Right atrium auricular region (tissue), 2 donors: ENCODE results near the gene SCN1A. TPM values are rescaled to one million over a fixed set of nuclear protein-coding genes. Genes with fewer than 3 reads are reported as not detected.

Source experiments
- DNase-seq: peaks from one replicate; pipeline ENCODE4 v3.0.0-alpha.2; 2019; ENCODE audit warnings: low spot score
- H3K27ac ChIP-seq, 2 donors: fragments of 200-600 bp; sonication (generic); 1 replicate in 1 of 2; 2 replicates in 1 of 2; pipeline ENCODE4 v1.5.1; 2016 to 2019
- H3K27me3 ChIP-seq, 2 donors: fragments of 200-600 bp; sonication (generic); one replicate each; pipeline versions ENCODE4 v1.5.1 to v1.6.0; 2017 to 2019
- H3K36me3 ChIP-seq: fragments of 200-600 bp; sonication (generic); one replicate; pipeline ENCODE4 v1.5.1; 2016
- H3K4me1 ChIP-seq, 2 donors: fragments of 200-600 bp; sonication (generic); one replicate each; pipeline versions ENCODE4 v1.5.1 to v1.6.0; 2017 to 2019
- H3K4me3 ChIP-seq, 2 donors: fragments of 200-600 bp; sonication (generic); 1 replicate in 1 of 2; 2 replicates in 1 of 2; pipeline ENCODE4 v1.5.1; 2017 to 2019; ENCODE audit warnings: mild to moderate bottlenecking in 1 of 2, moderate library complexity in 1 of 2
- H3K9me3 ChIP-seq, 2 donors: fragments of 200-600 bp; sonication (generic); one replicate each; pipeline ENCODE4 v1.5.1; 2019
- total RNA-seq, 2 donors: library from RNA; depleted of rRNA; stranded (reverse); fragments of >200 nt; gene quantifications; one replicate each; pipeline ENCODE4 v1.1.0, GENCODE V29; 2016
- TF ChIP-seq, protein P1 (sequence below), 2 donors: fragments of 200-600 bp; sonication (generic); IDR thresholded peaks; one replicate each; pipeline ENCODE4 v1.5.1; 2019; ENCODE audit warnings: antibody characterized with exemption in 2 of 2

Gene SCN1A
- total RNA-seq, 2 donors from 2014 or later: 0.44 TPM; not detected in 1

DNA sequence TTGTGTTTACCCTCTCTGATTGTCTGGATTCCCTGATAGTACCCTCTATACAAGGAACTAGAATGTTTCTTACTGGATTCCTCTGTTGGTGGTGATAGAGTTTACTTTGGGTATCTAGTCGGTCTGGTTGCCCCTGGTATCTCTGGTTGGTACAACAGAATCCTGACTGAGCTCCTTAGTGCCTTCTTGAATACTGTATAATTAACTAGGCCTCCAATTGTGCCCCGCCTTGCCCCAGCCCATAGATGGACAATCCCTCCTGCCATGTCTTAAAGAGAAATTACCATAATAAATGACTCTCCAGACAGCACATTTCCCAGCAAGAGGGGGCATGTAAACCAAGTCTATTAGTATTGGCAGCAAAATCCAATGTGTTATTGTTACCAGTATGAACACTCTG, 2.3 kb downstream of the SCN1A start:
- H3K4me1 ChIP-seq: no peaks in the 10 kb centered on the region
- TF ChIP-seq, protein P1, sequence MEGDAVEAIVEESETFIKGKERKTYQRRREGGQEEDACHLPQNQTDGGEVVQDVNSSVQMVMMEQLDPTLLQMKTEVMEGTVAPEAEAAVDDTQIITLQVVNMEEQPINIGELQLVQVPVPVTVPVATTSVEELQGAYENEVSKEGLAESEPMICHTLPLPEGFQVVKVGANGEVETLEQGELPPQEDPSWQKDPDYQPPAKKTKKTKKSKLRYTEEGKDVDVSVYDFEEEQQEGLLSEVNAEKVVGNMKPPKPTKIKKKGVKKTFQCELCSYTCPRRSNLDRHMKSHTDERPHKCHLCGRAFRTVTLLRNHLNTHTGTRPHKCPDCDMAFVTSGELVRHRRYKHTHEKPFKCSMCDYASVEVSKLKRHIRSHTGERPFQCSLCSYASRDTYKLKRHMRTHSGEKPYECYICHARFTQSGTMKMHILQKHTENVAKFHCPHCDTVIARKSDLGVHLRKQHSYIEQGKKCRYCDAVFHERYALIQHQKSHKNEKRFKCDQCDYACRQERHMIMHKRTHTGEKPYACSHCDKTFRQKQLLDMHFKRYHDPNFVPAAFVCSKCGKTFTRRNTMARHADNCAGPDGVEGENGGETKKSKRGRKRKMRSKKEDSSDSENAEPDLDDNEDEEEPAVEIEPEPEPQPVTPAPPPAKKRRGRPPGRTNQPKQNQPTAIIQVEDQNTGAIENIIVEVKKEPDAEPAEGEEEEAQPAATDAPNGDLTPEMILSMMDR (IDR thresholded peaks at IDR 0.05): no peak
- DNase-seq: no peak
- no peaks in the 10 kb centered on the region for H3K9me3 ChIP-seq
- H3K4me3 ChIP-seq: no peak overlapping the region
- no peak overlapping the region for H3K27ac ChIP-seq
- H3K36me3 ChIP-seq: no peaks in the 10 kb centered on the region
- H3K27me3 ChIP-seq: no peaks in the 10 kb centered on the region

DNA sequence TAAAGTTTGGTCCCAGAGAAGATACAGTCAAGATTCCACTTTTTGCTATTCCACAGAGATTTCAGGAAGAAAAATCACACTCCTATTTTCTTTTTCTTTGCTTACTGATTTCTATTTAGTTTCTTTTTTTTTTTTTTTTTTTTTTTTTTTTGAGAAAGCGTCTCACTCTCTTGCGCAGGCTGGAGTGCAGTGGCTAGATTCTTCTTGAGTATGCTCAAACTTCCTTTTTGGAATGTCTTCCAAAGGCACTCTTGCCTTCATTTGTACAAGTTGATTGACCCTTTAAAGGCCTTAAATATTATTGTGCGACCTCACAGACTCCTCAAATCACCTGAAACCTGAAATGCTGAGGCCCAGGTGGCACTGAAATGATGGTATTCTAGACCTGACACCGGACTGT, 9.6 kb downstream of the SCN1A start:
- H3K27me3 ChIP-seq: no peaks in the 10 kb centered on the region
- no peaks in the 10 kb centered on the region for H3K36me3 ChIP-seq
- TF ChIP-seq, protein P1 (IDR thresholded peaks at IDR 0.05): no peak
- H3K4me1 ChIP-seq: no peaks in the 10 kb centered on the region
- H3K9me3 ChIP-seq: no peaks in the 10 kb centered on the region
- DNase-seq: no peak
- H3K4me3 ChIP-seq: no peak overlapping the region
- H3K27ac ChIP-seq: no peak overlapping the region

DNA sequence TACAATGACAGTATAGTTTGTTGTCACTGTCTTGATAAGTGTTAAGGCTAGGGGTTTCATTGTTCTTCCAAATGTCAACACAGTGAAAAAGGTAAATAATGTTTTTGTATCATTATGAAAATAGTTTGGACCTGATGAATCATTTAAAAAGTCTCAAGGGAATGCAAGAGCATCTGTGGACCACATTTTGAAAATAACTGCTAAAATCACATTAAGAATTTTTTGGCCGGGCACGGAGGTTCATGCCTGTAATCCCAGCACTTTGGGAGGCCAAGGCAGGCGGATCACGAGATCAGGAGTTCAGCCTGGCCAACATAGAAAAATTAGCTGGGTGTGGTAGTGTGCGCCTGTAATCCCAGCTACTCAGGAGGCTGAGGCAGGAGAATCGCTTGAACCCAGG, 10.3 kb downstream of the SCN1A start:
- H3K4me1 ChIP-seq: no peaks in the 10 kb centered on the region
- no peak overlapping the region for H3K4me3 ChIP-seq
- no peak for DNase-seq

DNA sequence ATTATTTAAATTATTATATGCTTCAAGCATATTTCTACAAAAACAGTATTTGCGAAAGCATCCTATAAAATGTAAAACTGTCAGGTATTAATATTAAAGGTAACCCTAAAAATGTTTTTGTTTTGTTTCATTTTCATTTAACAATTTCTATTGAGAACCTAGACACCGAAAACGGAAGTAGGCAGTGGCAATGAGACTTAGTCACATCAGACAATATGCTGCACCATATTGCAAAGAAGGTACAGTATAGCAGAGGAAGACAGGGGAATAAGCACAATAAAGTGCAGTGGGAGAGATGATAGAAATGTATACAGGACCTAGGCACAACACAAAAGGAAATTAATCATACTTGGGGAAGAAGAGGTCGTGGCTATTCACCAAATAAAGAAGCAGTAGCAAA, 12.2 kb downstream of the SCN1A start:
- no peak overlapping the region for H3K4me3 ChIP-seq
- no peak overlapping the region for H3K27ac ChIP-seq
- no peak for DNase-seq
- no peaks in the 10 kb centered on the region for H3K36me3 ChIP-seq
- H3K4me1 ChIP-seq: no peaks in the 10 kb centered on the region
- TF ChIP-seq, protein P1 (IDR thresholded peaks at IDR 0.05): no peak
- no peaks in the 10 kb centered on the region for H3K27me3 ChIP-seq
- peaks cover 0 to 6% of the 10 kb centered on the region in 2 donors for H3K9me3 ChIP-seq

More for the DNA sequence above, 10.3 kb downstream of the SCN1A start:
- Histone ChIP-seq H3K27me3 (no peaks in the 10 kb centered on the region), H3K27ac (no peak overlapping the region), H3K9me3 (no peaks in the 10 kb centered on the region), H3K36me3 (no peaks in the 10 kb centered on the region)
- TF ChIP-seq, protein P1 (IDR thresholded peaks at IDR 0.05): no peak

DNA sequence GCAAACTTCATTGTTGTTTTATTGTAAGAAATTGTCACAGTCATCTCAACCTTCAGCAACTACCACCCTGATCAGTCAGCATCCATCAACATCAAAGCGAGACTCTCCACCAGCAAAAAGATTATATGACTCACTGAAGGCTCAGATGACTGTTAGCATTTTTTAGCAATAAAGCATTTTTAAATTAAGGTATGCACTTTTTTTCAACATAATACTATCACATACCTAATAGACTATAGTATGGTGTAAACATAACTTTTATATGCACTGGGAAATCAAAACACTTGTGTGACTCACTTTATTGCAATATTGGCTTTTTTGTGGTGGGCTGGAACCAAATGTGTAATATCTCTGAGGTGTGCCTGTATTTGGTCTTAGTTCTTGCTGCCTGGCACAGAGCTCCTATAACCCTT, 15.6 kb downstream of the SCN1A start:
- TF ChIP-seq, protein P1 (IDR thresholded peaks at IDR 0.05): no peak
- Histone ChIP-seq H3K27me3 (no peaks in the 10 kb centered on the region), H3K4me1 (no peaks in the 10 kb centered on the region), H3K4me3 (no peak overlapping the region), H3K9me3 (peaks cover 0 to 6% of the 10 kb centered on the region in 2 donors), H3K27ac (no peak overlapping the region), H3K36me3 (no peaks in the 10 kb centered on the region)
- DNase-seq: no peak

DNA sequence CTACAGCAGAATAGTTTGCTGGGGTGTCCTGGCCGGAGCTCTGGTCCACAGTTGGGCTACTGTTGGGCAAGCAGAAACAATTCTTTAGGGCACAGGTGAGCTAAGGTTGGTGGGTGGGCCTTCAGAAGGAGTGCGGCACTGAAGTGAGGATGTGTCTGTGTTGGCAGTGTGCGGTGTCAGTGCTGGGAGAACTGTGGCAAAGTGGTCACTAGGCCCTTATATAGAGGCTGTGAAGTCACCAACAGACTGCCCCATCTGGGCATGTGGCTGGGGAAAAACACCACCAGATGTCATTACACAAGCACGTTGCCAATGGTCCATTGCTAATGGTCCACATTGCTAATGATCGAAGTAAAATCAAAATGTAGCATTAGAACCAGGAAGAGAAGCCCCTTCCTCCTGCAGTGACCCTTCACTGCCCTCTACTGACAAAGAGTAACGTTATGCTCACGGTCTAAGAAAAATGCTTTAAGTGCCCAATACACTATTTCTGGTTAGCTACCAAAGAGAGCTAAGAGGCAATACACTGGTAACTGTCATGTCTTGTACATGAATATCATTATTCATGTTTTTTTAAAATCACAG, 21.3 kb downstream of the SCN1A start:
- Histone ChIP-seq H3K27ac (no peak overlapping the region), H3K9me3 (peaks cover 0 to 6% of the 10 kb centered on the region in 2 donors), H3K4me3 (no peak overlapping the region), H3K4me1 (no peaks in the 10 kb centered on the region), H3K27me3 (no peaks in the 10 kb centered on the region), H3K36me3 (no peaks in the 10 kb centered on the region)
- no peak for DNase-seq
- TF ChIP-seq, protein P1 (IDR thresholded peaks at IDR 0.05): no peak
